Heart right ventricle (tissue), 16 donors: ENCODE data around the gene GARNL3. TPM values are rescaled to one million over a fixed set of nuclear protein-coding genes. Genes with fewer than 3 reads are reported as not detected.

Experiments used
- ATAC-seq, 8 donors: fragments of 200-7000 bp; cut with Tn5 transposase; one replicate each; pipeline ENCODE4 v1.9.1; 2020; ENCODE audit warnings: mild to moderate bottlenecking in 8 of 8, moderate library complexity in 8 of 8, moderate number of reproducible peaks in 1 of 8
- DNase-seq, 2 donors: peaks; one replicate each; pipeline ENCODE4 v3.0.0-alpha.2; 2020
- H3K27ac ChIP-seq, 10 donors: fragments of 200-600 bp; sonication (generic) in 2 of 10; one replicate each; pipeline versions ENCODE4 v1.5.0 to v1.8.0; 2020 to 2022; ENCODE audit warnings: mild to moderate bottlenecking in 3 of 10
- H3K27me3 ChIP-seq, 7 donors: fragments of 200-600 bp; one replicate each; pipeline ENCODE4 v1.8.0; 2021 to 2022; ENCODE audit warnings: mild to moderate bottlenecking in 2 of 7
- H3K36me3 ChIP-seq, 9 donors: fragments of 200-600 bp; sonication (generic) in 1 of 9; one replicate each; pipeline versions ENCODE4 v1.5.0 to v1.8.0; 2020 to 2022; ENCODE audit warnings: mild to moderate bottlenecking in 2 of 9
- H3K4me1 ChIP-seq, 9 donors: fragments of 200-600 bp; sonication (generic) in 1 of 9; one replicate each; pipeline versions ENCODE4 v1.5.0 to v1.8.0; 2020 to 2022; ENCODE audit warnings: mild to moderate bottlenecking in 4 of 9
- H3K4me3 ChIP-seq, 10 donors: fragments of 200-600 bp; sonication (generic) in 2 of 10; one replicate each; pipeline versions ENCODE4 v1.5.0 to v1.8.0; 2020 to 2022; ENCODE audit warnings: mild to moderate bottlenecking in 7 of 10, moderate library complexity in 2 of 10
- H3K9me3 ChIP-seq, 11 donors: fragments of 200-600 bp in 10 of 11; sonication (generic) in 2 of 11; one replicate each; pipeline versions ENCODE4 v1.5.0 to v1.8.0; 2013 to 2022; ENCODE audit warnings: mild to moderate bottlenecking in 2 of 11, control low read depth in 1 of 11, moderate library complexity in 1 of 11
- WGBS, 2 donors: extraction: QIAGEN DNeasy Blood & Tissue Kit; methylation state at CpG; one replicate each; pipeline ENCODE4 v1.1.7; 2013; ENCODE audit warnings: inconsistent platforms in 1 of 2; 5-methylcytosine and 5-hydroxymethylcytosine counted together
- intact Hi-C, 10 donors: fragments of 100-400 bp; cut with DNase I; formaldehyde crosslinking; loops; one replicate each; pipeline versions ENCODE4 v1.11.1 to v1.14.2; 2022
- polyA plus RNA-seq, 2 donors: library from polyadenylated mRNA; stranded (reverse); fragments of 200-250 nt; gene quantifications; one replicate each; pipeline ENCODE4 v1.2.3, GENCODE V29; 2013
- total RNA-seq, 10 donors: library from RNA; stranded (reverse); fragmentation: NEBNext Ultra II Directional in 3 of 10; extraction: Animal tissue kit (Norgen Biotek cat#: 25700) in 3 of 10; gene quantifications; one replicate each; pipeline versions ENCODE4 v1.2.1 to v1.2.4, GENCODE V29; 2021 to 2023
- TF ChIP-seq, protein P1 (sequence below), 9 donors: fragments of 200-600 bp; sonication (generic) in 2 of 9; IDR thresholded peaks; one replicate each; pipeline versions ENCODE4 v1.5.0 to v1.8.0; 2021 to 2022; ENCODE audit warnings: antibody characterized with exemption in 9 of 9, mild to moderate bottlenecking in 5 of 9, moderate library complexity in 1 of 9
- donor health status: Arrhythmogenic right ventricular cardiomyopathy.
- donor health status: ischemic (EF 13 %, LVEDD 7.1; RV severe dilation, severe dysfunction).
- donor health status: healthy with polysubstance abuse.
- donor health status: DM: no; HTN: yes; CAD: no.
- donor health status: DM: no; HTN: no; CAD: no.
- donor health status: ischemic (EF 25% LVEDD 6.9; RV normal size, moderate dysfunction).
- donor health status: ischemic (EF 25% LVEDD 5.7; RV mildly dilated, moderate dysfunction).
- donor health status: healthy.
- donor health status: DM: yes; HTN: yes; CAD: no.
- donor health status: Ischemic cardiomyopathy.
- donor health status: ischemic (EF 35%, LVEDD 5.7; RV mildly dilated, moderate dysfunction).
- donor health status: nonischemic (EF 11% LVEDD 7.7; RV severe dilation, severe dysfunction).
- donor health status: DM: yes; HTN: yes; CAD: no.
- donor health status: PGD.
- donor health status: ischemic (EF 29% LVEDD 5.4; RV normal size, mild dysfunction).
- donor health status: nonischemic (EF 23%, LVEDD 6.1; RV moderate dilation, normal function).

GARNL3 gene
- total and polyA plus RNA-seq, 12 donors = 3.3 to 53.1 (median 28.3) TPM

DNA sequence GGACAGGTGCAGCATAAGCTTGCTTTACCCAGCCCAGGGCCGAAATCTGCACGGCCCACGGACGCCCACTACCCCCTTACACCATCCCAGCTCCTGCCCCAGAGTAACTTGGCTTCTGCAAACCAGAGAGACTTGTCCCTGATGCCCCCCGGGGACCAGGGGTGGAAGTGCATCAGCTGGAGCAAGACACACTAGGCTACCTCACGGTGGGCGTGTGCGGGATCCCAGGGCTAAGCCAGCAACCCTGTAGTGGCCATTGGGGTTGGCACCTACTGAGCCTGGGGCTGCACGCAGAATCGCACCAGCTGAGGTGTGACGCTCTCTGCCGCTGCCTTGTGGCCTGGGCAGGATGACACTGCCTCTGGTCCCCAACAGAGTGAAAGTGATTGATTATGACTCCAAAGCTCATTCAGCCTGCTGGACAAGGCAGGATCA lies 153.5 kb downstream of the GARNL3 start:
- Histone ChIP-seq H3K36me3 (no peaks in the 10 kb centered on the region), H3K4me3 (no peak overlapping the region), H3K27ac (no peak overlapping the region), H3K27me3 (no peaks in the 10 kb centered on the region), H3K4me1 (peaks cover 2 to 22% (median 11%) of the 10 kb centered on the region in 9 donors), H3K9me3 (no peaks in the 10 kb centered on the region)
- ATAC-seq = peak in 4 of 8 donors; percentile 29 to 64 (median 54)
- TF ChIP-seq, protein P1, sequence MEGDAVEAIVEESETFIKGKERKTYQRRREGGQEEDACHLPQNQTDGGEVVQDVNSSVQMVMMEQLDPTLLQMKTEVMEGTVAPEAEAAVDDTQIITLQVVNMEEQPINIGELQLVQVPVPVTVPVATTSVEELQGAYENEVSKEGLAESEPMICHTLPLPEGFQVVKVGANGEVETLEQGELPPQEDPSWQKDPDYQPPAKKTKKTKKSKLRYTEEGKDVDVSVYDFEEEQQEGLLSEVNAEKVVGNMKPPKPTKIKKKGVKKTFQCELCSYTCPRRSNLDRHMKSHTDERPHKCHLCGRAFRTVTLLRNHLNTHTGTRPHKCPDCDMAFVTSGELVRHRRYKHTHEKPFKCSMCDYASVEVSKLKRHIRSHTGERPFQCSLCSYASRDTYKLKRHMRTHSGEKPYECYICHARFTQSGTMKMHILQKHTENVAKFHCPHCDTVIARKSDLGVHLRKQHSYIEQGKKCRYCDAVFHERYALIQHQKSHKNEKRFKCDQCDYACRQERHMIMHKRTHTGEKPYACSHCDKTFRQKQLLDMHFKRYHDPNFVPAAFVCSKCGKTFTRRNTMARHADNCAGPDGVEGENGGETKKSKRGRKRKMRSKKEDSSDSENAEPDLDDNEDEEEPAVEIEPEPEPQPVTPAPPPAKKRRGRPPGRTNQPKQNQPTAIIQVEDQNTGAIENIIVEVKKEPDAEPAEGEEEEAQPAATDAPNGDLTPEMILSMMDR (IDR thresholded peaks at IDR 0.05) = peak in 5 of 9 donors; percentile 17 to 37 (median 26)
- 70 to 71% methylated on average over 12 of the region's 12 CpGs for WGBS, 2 donors
- DNase-seq = no peak
- intact Hi-C loops = loop anchor here in 1 of 10 donors (1.0 kb wide), 1 partner anchor 19 kb away; no protein-coding TSS in a partner anchor

DNA sequence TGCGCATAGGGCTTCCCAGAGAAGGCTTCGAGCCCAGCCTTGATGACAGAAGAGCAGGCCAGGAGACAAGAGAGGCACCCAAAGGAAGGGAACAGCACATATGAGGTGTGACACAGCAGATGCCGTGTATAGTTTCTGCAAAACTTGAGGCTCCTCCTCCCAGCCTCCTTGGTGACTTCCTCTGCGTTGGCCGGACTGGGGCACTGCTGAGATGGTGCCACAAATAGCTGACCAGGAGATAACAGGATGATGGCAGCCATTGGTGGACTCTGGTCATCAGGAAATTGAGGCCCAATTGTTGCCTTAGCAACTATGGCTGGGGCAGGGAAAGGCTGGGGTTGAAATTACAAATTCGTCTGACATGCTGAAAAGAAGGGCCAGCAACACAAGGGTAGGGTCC lies 154.8 kb downstream of the GARNL3 start:
- intact Hi-C loops = no loop called here
- H3K36me3 ChIP-seq = no peaks in the 10 kb centered on the region
- no peaks in the 10 kb centered on the region for H3K27me3 ChIP-seq
- ATAC-seq = no peak
- H3K27ac ChIP-seq = peak overlapping the region in 2 of 10 donors; percentile 52 to 65
- TF ChIP-seq, protein P1 (IDR thresholded peaks at IDR 0.05) = no peak
- H3K4me3 ChIP-seq = peak overlapping the region in 3 of 10 donors; percentile 10 to 50 (median 49)
- DNase-seq = no peak
- WGBS, 2 donors = 71 to 73% methylated on average over 6 of the region's 6 CpGs
- no peaks in the 10 kb centered on the region for H3K9me3 ChIP-seq
- peaks cover 3 to 27% (median 14%) of the 10 kb centered on the region in 9 donors for H3K4me1 ChIP-seq

DNA sequence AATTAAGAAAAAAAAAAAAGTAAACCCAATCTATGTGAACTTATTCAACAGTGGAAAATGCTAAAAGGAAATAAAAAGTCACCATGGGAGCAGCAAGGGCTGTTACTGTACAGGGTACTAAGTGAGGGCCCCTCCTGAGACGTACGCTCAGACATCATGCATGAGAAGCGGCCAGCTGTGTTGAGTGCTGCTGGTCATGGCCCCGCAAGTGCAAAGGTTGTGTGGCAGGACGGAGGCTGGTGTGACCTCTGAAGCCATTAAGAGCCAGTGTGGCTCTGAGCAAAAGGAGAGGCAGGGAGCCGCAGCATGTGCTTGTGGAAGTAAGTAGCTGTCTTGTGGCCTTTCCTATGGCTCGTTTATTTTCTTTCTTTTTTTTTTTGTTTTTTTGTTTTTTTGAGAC lies 156.5 kb downstream of the GARNL3 start:
- ATAC-seq (no peak), DNase-seq (no peak)
- H3K4me1 ChIP-seq = peaks cover 13 to 42% (median 29%) of the 10 kb centered on the region in 9 donors
- H3K4me3 ChIP-seq = no peak overlapping the region
- H3K36me3 ChIP-seq = peaks cover 0 to under 1% (median 0%) of the 10 kb centered on the region in 9 donors
- WGBS, 2 donors = 91 to 92% methylated on average over 7 of the region's 7 CpGs
- H3K27me3 ChIP-seq = no peaks in the 10 kb centered on the region
- no peaks in the 10 kb centered on the region for H3K9me3 ChIP-seq
- TF ChIP-seq, protein P1 (IDR thresholded peaks at IDR 0.05) = no peak
- H3K27ac ChIP-seq = no peak overlapping the region
- intact Hi-C loops = loop anchor here in 2 of 10 donors (10.0 kb wide), 1 partner anchor 196 kb away; no protein-coding TSS in a partner anchor

DNA sequence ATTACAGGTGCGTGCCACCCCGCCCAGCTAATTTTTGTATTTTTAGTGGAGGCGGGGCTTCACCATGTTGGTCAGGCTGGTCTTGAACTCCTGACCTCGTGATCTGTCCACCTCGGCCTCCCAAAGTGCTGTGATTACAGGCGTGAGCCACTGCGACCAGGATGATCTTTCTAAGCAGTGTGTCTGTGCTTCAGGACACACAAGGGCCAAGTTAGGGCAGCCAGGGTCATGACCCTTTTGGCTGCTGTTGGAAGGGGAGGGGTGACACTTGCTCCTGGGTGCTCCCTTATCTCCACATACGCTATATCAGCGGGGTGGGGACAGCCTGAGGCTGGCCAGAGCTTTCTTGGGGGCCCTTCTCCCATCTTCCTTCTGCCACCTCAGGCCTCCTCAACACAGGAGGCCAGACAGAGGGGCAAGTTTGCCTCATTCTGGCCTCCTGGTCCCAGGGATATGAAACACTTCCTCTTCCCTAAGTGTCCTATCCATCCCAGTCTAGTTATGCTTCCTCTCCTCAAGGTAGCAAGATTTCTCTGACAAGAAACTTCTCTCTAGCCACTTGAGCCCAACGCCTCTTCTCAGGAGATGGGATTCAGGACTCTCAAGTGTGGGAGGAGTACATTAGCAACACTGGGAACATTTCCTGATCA lies 157.7 kb downstream of the GARNL3 start:
- intact Hi-C loops = loop anchor here in 2 of 10 donors (10.0 kb wide), 1 partner anchor 197 kb away; no protein-coding TSS in a partner anchor
- peak overlapping the region in 2 of 10 donors; percentile 92 to 100 for H3K4me3 ChIP-seq
- H3K36me3 ChIP-seq = peaks cover 0 to 10% (median 0%) of the 10 kb centered on the region in 9 donors
- ATAC-seq (no peak), DNase-seq (no peak)
- H3K27ac ChIP-seq = no peak overlapping the region
- H3K9me3 ChIP-seq = no peaks in the 10 kb centered on the region
- peaks cover 13 to 50% (median 36%) of the 10 kb centered on the region in 9 donors for H3K4me1 ChIP-seq
- TF ChIP-seq, protein P1 (IDR thresholded peaks at IDR 0.05) = no peak
- no peaks in the 10 kb centered on the region for H3K27me3 ChIP-seq
- WGBS, 2 donors = 76 to 82% methylated on average over 10 of the region's 10 CpGs
